GM19328 (cell line): ENCODE results near the gene C11orf54.
"Not testable (repeated sequence)": the region's sequence is repeated elsewhere in the genome, so short reads cannot be mapped to it uniquely, and the experiment has no call there.

Experiments used
- ATAC-seq: cut with Tn5 transposase; IDR thresholded peaks from one replicate; pipeline ENCODE4 v1.9.1; 2021; ENCODE audit warnings: mild to moderate bottlenecking, moderate library complexity; ENCODE audit not compliant: unreplicated experiment

Gene C11orf54

GRCh38 chr11:93734427-93735222 is 6.8 kb upstream of the C11orf54 start:
- no peak for ATAC-seq

GRCh38 chr11:93735627-93736026 is 5.8 kb upstream of the C11orf54 start:
- no peak for ATAC-seq

- no peak for ATAC-seq
Observed at GRCh38 chr11:93736129-93736528, 5.3 kb upstream of the C11orf54 start.

- ATAC-seq = no peak
Observed at GRCh38 chr11:93737904-93738612, 3.4 kb upstream of the C11orf54 start.

- no peak for ATAC-seq
Observed at GRCh38 chr11:93738647-93739081, 2.8 kb upstream of the C11orf54 start.

GRCh38 chr11:93740031-93740729 is 1.3 kb upstream of the C11orf54 start:
- no peak for ATAC-seq

GRCh38 chr11:93740730-93741093 is 760 bp upstream of the C11orf54 start:
- peak; percentile 26 for ATAC-seq

- ATAC-seq = peak; percentile 3
Observed at GRCh38 chr11:93741882-93742226, 382 bp downstream of the C11orf54 start.

- ATAC-seq = no peak
Observed at GRCh38 chr11:93743291-93743690, 1.8 kb downstream of the C11orf54 start.

- ATAC-seq = no peak
Observed at GRCh38 chr11:93744669-93745004, 3.2 kb downstream of the C11orf54 start.

GRCh38 chr11:93745005-93745755 is 3.7 kb downstream of the C11orf54 start:
- not testable (repeated sequence) for ATAC-seq

- ATAC-seq = no peak
Observed at GRCh38 chr11:93746101-93746500, 4.6 kb downstream of the C11orf54 start.

- ATAC-seq = peak; percentile 71
Observed at GRCh38 chr11:93747122-93747521, 5.7 kb downstream of the C11orf54 start.

- ATAC-seq = no peak
Observed at GRCh38 chr11:93751001-93751400, 9.5 kb downstream of the C11orf54 start.

- ATAC-seq = no peak
Observed at GRCh38 chr11:93753241-93753640, 11.8 kb downstream of the C11orf54 start.

GRCh38 chr11:93756748-93757147 is 15.3 kb downstream of the C11orf54 start:
- ATAC-seq = no peak

- no peak for ATAC-seq
Observed at GRCh38 chr11:93757301-93757700, 15.8 kb downstream of the C11orf54 start.

- no peak for ATAC-seq
Observed at GRCh38 chr11:93757924-93758865, 16.7 kb downstream of the C11orf54 start.

GRCh38 chr11:93759123-93759522 is 17.7 kb downstream of the C11orf54 start:
- ATAC-seq = not testable (repeated sequence)

- no peak for ATAC-seq
Observed at GRCh38 chr11:93761910-93762309, 20.4 kb downstream of the C11orf54 start.
